Uterus (tissue), 4 donors: ENCODE data around the gene OST4. TPM values are rescaled to one million over a fixed set of nuclear protein-coding genes. Genes with fewer than 3 reads are reported as not detected.

Experiments used
- DNase-seq, 2 donors: peaks; one replicate each; pipeline ENCODE4 v3.0.0-alpha.2; 2019 to 2020
- H3K27ac ChIP-seq, 2 donors: fragments of 200-600 bp; sonication (generic); 1 replicate in 1 of 2; 2 replicates in 1 of 2; pipeline ENCODE4 v1.5.1; 2016 to 2018
- H3K27me3 ChIP-seq, 2 donors: fragments of 200-600 bp; sonication (generic); one replicate each; pipeline ENCODE4 v1.5.1; 2018 to 2019; ENCODE audit warnings: control low read depth in 1 of 2
- H3K36me3 ChIP-seq, 2 donors: fragments of 200-600 bp; sonication (generic); one replicate each; pipeline ENCODE4 v1.5.1; 2019; ENCODE audit warnings: control low read depth in 1 of 2
- H3K4me1 ChIP-seq, 2 donors: fragments of 200-600 bp; sonication (generic); one replicate each; pipeline ENCODE4 v1.5.1; 2018 to 2019; ENCODE audit warnings: control low read depth in 1 of 2
- H3K4me3 ChIP-seq, 2 donors: fragments of 200-600 bp; sonication (generic); 1 replicate in 1 of 2; 2 replicates in 1 of 2; pipeline ENCODE4 v1.5.1; 2018 to 2019; ENCODE audit warnings: mild to moderate bottlenecking in 1 of 2
- H3K9me3 ChIP-seq, 2 donors: fragments of 200-600 bp; sonication (generic); one replicate each; pipeline ENCODE4 v1.5.1; 2019; ENCODE audit warnings: control low read depth in 1 of 2
- POLR2A ChIP-seq, 2 donors: fragments of 450-650 bp; IDR thresholded peaks; one replicate each; pipeline ENCODE4 v1.6.1; 2016; ENCODE audit warnings: antibody characterized with exemption in 2 of 2, mild to moderate bottlenecking in 1 of 2, moderate library complexity in 1 of 2
- intact Hi-C: fragments of 100-400 bp; cut with DNase I; formaldehyde crosslinking; loops from one replicate; pipeline ENCODE4 v1.15.1; 2023; ENCODE audit warnings: low total_unique reads
- total RNA-seq, 4 donors: library from RNA; depleted of rRNA in 3 of 4; stranded (reverse); fragments of >200 nt in 3 of 4; gene quantifications; one replicate each; pipeline versions ENCODE4 v1.1.0 to v1.2.4, GENCODE V29; 2014 to 2023
- TF ChIP-seq, protein P1 (sequence below), 4 experiments: fragments of 200-600 bp in 2 of 4; fragments of 450-650 bp in 2 of 4; sonication (generic) in 2 of 4; IDR thresholded peaks; one replicate each; pipeline ENCODE4 v1.5.1; 2016 to 2019; ENCODE audit warnings: antibody characterized with exemption in 4 of 4, mild to moderate bottlenecking in 2 of 4, moderate library complexity in 1 of 4
- donor health status: DM: yes; HTN: yes; CAD: no.

The OST4 gene
- total RNA-seq, 4 donors from 2014 or later, result 76.3 to 387 (median 237) TPM

DNA sequence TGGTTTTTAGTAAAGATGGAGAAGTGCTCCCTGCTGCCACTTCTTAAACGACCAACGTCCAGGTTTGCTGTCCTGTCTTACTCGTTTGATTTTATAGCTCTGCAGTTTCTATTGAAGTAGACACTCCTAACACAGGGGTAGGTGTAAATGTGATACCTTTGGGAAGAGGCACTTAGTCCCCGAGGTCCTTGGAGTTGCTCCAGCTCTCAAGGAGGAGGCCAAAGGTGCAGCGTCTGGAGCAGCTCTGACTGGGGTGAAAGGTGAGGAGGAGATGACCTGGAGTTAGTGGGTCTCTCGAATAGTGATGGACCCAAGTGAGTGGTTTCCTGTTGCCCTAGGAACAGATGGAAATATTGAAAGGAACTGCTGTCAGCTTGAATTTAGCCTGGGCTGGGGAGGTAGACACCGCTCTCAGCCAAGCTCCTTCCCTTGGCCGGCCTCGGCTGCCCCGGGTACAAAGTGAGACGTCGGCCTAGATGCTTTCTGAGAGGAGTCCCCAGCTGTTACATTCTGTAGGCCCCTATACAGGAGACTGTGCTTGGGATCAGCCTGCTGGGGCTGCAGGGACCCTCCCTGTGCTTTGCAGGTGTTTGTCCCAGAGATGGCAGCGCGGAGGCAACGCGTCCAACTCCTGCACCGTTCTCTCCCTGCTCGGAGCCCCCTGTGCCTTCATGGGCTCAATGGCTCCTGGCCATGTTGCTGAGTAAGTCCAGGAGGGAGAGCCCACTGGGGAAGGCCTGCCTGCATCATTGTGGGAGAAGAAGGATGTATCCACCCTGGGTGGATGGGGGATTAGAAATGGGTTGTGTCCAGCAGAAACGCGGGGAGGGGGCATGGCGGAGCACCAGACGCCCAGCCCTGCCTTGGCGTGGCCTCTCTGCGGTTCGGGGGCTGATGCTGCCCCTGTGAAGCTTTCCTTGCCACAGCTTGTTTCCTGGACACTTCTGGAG, 20.6 kb upstream of the OST4 start:
- H3K4me3 ChIP-seq, result no peak overlapping the region
- intact Hi-C loops, result no loop called here
- H3K36me3 ChIP-seq, result no peaks in the 10 kb centered on the region
- no peak for DNase-seq
- TF ChIP-seq, protein P1, sequence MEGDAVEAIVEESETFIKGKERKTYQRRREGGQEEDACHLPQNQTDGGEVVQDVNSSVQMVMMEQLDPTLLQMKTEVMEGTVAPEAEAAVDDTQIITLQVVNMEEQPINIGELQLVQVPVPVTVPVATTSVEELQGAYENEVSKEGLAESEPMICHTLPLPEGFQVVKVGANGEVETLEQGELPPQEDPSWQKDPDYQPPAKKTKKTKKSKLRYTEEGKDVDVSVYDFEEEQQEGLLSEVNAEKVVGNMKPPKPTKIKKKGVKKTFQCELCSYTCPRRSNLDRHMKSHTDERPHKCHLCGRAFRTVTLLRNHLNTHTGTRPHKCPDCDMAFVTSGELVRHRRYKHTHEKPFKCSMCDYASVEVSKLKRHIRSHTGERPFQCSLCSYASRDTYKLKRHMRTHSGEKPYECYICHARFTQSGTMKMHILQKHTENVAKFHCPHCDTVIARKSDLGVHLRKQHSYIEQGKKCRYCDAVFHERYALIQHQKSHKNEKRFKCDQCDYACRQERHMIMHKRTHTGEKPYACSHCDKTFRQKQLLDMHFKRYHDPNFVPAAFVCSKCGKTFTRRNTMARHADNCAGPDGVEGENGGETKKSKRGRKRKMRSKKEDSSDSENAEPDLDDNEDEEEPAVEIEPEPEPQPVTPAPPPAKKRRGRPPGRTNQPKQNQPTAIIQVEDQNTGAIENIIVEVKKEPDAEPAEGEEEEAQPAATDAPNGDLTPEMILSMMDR (IDR thresholded peaks at IDR 0.05), result no peak
- no peak for TF ChIP-seq POLR2A (IDR thresholded peaks at IDR 0.05)
- no peak overlapping the region for H3K27ac ChIP-seq
- no peaks in the 10 kb centered on the region for H3K9me3 ChIP-seq
- no peaks in the 10 kb centered on the region for H3K27me3 ChIP-seq
- peaks cover 0 to 6% of the 10 kb centered on the region in 2 donors for H3K4me1 ChIP-seq

DNA sequence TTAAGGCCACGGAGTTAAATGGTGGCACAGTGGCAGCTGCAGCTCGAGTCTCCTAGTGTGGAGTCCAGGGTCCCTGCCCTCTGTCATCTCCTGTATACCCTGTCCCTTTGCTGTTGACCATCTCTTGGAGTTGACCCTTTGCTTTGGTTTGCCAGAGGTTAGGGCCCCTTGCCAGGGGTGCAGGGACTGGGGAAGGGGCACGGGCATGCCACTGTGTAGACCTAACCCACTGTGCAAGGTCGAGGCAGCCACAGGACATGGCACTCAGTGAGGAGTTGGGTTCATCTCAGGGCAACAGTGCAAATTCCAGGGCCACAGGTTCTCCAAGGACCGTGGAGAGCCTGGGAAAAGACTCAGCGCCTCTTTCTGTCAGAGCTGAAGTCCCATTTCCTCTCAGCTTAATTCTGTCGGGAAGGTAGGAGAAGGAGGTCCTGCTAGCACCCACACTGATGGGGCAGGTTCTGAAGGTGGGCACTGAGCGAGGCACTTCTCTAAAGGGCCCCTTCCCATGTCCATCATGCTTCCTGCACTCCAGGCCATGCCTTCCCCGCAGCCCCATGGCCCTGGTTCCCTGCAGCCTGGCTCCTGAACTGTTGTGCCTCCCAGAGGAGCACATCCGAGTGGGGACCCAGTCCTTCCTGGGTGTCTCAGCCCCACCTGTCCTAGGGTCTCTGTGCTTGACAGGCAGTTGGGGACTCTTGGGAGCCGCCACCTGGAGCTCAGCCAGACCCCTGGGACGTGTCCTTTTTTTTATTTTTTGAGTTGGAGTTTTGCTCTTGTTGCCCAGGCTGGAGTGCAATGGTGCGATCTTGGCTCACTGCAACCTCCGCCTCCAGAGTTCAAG, 17.9 kb upstream of the OST4 start:
- Histone ChIP-seq H3K27ac (no peak overlapping the region), H3K9me3 (no peaks in the 10 kb centered on the region), H3K27me3 (no peaks in the 10 kb centered on the region), H3K4me3 (no peak overlapping the region), H3K4me1 (peaks cover 0 to 12% of the 10 kb centered on the region in 2 donors), H3K36me3 (no peaks in the 10 kb centered on the region)
- TF ChIP-seq POLR2A (IDR thresholded peaks at IDR 0.05), result no peak
- TF ChIP-seq, protein P1 (IDR thresholded peaks at IDR 0.05), result no peak
- DNase-seq, result no peak
- intact Hi-C loops, result no loop called here

DNA sequence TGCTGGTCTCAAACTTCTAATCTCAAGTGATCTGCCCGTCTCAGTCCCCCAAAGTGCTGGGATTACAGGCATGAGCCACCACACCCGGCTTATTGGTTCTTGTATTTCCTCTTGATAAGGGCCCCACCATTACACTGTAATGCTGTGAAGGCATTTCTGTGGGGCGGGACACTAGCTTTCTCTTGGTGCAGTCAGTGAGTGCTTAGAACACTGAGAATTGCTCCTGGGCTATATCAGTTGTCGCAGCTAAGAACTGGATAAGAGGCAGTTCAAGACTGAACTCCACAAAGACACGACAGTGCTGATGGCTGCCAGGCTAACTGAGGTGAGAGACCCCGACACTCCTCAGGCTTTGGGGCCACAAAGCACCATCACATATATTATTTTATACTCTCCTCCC, 17.2 kb upstream of the OST4 start:
- intact Hi-C loops, result no loop called here
- TF ChIP-seq, protein P1 (IDR thresholded peaks at IDR 0.05), result no peak
- no peak for TF ChIP-seq POLR2A (IDR thresholded peaks at IDR 0.05)
- peaks cover 0 to 12% of the 10 kb centered on the region in 2 donors for H3K4me1 ChIP-seq
- DNase-seq, result no peak
- H3K9me3 ChIP-seq, result no peaks in the 10 kb centered on the region
- H3K27me3 ChIP-seq, result no peaks in the 10 kb centered on the region
- no peaks in the 10 kb centered on the region for H3K36me3 ChIP-seq
- H3K4me3 ChIP-seq, result no peak overlapping the region
- H3K27ac ChIP-seq, result no peak overlapping the region

DNA sequence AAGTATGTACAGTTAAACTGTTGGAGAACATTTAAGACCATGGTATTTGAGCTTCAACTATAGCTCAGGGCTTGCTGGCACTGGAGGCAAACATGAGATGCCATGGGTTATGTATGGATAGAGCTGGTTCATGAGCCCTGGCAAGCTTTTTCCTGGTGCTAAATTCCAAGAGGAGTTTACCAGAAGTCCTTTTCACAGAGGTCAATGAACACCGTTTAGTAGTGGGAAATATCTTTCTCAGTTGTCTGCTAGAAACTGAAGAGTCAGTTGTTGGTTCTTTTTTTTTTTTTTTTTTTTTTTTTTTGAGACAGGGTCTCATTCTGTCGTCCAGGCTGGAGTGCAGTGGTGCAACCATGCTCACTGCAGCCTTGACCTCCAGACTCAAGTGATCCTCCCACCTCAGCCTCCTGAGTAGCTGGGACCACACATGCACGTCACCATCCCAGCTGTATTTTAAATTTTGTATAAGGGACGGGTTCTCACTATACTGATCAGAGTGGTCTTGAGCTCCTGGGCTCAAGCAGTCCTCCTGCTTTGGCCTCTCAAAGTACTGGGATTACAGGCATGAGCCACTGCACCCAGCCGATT, 16.5 kb upstream of the OST4 start:
- intact Hi-C loops, result no loop called here
- TF ChIP-seq POLR2A (IDR thresholded peaks at IDR 0.05), result no peak
- TF ChIP-seq, protein P1 (IDR thresholded peaks at IDR 0.05), result no peak
- Histone ChIP-seq H3K9me3 (no peaks in the 10 kb centered on the region), H3K36me3 (no peaks in the 10 kb centered on the region), H3K4me3 (no peak overlapping the region), H3K27me3 (no peaks in the 10 kb centered on the region), H3K27ac (no peak overlapping the region), H3K4me1 (peaks cover 0 to 12% of the 10 kb centered on the region in 2 donors)
- DNase-seq, result no peak
